ENCODE measurements around the gene EPB41L4B.

The EPB41L4B gene

GRCh38 chr9:109190151-109190550 is 130.7 kb downstream of the EPB41L4B start:
- WGBS (ENCODE audit: insufficient coverage, insufficient read length) = no CpG with 5 or more reads among the region's 1 CpG
- DNase-seq (ENCODE audit: low read depth, low spot score) = no peak
- H3K27me3 ChIP-seq (ENCODE audit: control insufficient read depth, insufficient read depth, low read length) = no peaks in the 10 kb centered on the region
- H3K4me1 ChIP-seq (ENCODE audit: control insufficient read depth, insufficient read depth, low read length) = no peaks in the 10 kb centered on the region
- H3K27ac ChIP-seq (ENCODE audit: low read length) = no peak overlapping the region
- no peak overlapping the region for H3K4me3 ChIP-seq (ENCODE audit: low read length)
- H3K36me3 ChIP-seq (ENCODE audit: control insufficient read depth, insufficient read depth, low read length) = no peaks in the 10 kb centered on the region
- no peaks in the 10 kb centered on the region for H3K9me3 ChIP-seq (ENCODE audit: control insufficient read depth, insufficient read depth, low read length)

DNA sequence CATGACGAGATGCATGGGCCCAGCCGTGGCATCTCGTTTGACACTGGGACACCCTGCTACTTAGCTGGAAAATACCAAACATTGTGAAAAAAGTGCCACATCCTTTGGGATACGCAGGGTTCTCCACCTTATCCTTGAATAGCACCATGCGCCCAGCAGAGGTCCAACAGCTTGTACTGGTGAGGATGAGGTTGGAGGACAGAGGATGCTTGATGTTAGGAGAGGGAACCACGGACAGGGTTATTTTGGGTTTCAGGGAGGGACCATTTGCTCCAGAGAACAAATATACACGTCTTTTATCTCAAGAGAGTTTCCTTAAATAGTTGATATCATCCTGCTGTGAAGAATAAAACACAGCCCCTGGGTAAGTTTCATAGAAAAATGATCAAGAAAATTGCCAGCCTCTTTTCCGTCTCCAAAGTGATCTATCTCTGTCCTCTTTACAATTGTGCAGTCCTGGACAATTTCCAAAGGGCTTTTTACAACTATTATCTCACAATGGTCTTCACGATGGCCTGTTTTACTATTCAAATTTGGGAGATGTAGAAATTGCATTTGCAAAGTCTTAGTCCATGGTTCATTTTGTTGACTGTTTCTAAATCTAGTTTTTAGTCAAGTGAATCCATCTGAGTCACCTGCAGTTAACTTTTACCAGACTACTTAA is 133.9 kb downstream of the EPB41L4B start:
- Histone ChIP-seq H3K36me3 (ENCODE audit: control insufficient read depth, insufficient read depth, low read length) (no peaks in the 10 kb centered on the region), H3K27ac (ENCODE audit: low read length) (no peak overlapping the region), H3K27me3 (ENCODE audit: control insufficient read depth, insufficient read depth, low read length) (no peaks in the 10 kb centered on the region), H3K4me3 (ENCODE audit: low read length) (no peak overlapping the region), H3K4me1 (ENCODE audit: control insufficient read depth, insufficient read depth, low read length) (0 out of 2 replicates have a peak, but pooled peaks cover 2% of the 10 kb centered on the region), H3K9me3 (ENCODE audit: control insufficient read depth, insufficient read depth, low read length) (no peaks in the 10 kb centered on the region)
- no CpG with 5 or more reads among the region's 9 CpGs for WGBS (ENCODE audit: insufficient coverage, insufficient read length)
- DNase-seq (ENCODE audit: low read depth, low spot score) = no peak

GRCh38 chr9:109182940-109183798 is 137.7 kb downstream of the EPB41L4B start:
- H3K4me3 ChIP-seq (ENCODE audit: low read length) = no peak overlapping the region
- DNase-seq (ENCODE audit: low read depth, low spot score) = no peak
- no CpG with 5 or more reads among the region's 13 CpGs for WGBS (ENCODE audit: insufficient coverage, insufficient read length)
- no peaks in the 10 kb centered on the region for H3K36me3 ChIP-seq (ENCODE audit: control insufficient read depth, insufficient read depth, low read length)
- 0 out of 2 replicates have a peak, but pooled peaks cover 2% of the 10 kb centered on the region for H3K4me1 ChIP-seq (ENCODE audit: control insufficient read depth, insufficient read depth, low read length)
- H3K9me3 ChIP-seq (ENCODE audit: control insufficient read depth, insufficient read depth, low read length) = no peaks in the 10 kb centered on the region
- H3K27ac ChIP-seq (ENCODE audit: low read length) = no peak overlapping the region
- H3K27me3 ChIP-seq (ENCODE audit: control insufficient read depth, insufficient read depth, low read length) = no peaks in the 10 kb centered on the region

DNA sequence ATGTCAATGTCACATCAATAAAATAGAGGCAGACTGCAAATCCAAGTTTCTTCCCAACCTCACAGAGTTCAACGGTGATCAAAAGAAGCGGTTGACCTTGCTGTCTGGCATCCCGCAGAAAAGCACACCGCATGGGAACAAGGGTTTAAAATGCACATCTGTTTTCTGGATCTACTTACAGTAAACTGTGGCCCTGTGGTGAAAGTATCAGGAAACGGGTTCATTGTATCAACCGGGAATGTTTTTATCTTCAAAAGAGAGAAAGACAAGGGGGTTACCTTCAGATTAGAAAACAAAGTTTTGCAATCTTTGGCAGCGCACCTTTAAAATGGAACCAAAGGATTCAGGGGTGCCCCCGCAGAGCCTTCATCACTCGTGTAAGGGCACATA is 138.3 kb downstream of the EPB41L4B start:
- Histone ChIP-seq H3K9me3 (ENCODE audit: control insufficient read depth, insufficient read depth, low read length) (no peaks in the 10 kb centered on the region), H3K4me3 (ENCODE audit: low read length) (no peak overlapping the region), H3K27ac (ENCODE audit: low read length) (no peak overlapping the region), H3K4me1 (ENCODE audit: control insufficient read depth, insufficient read depth, low read length) (0 out of 2 replicates have a peak, but pooled peaks cover 2% of the 10 kb centered on the region), H3K27me3 (ENCODE audit: control insufficient read depth, insufficient read depth, low read length) (no peaks in the 10 kb centered on the region), H3K36me3 (ENCODE audit: control insufficient read depth, insufficient read depth, low read length) (no peaks in the 10 kb centered on the region)
- DNase-seq (ENCODE audit: low read depth, low spot score) = no peak
- no CpG with 5 or more reads among the region's 9 CpGs for WGBS (ENCODE audit: insufficient coverage, insufficient read length)

DNA sequence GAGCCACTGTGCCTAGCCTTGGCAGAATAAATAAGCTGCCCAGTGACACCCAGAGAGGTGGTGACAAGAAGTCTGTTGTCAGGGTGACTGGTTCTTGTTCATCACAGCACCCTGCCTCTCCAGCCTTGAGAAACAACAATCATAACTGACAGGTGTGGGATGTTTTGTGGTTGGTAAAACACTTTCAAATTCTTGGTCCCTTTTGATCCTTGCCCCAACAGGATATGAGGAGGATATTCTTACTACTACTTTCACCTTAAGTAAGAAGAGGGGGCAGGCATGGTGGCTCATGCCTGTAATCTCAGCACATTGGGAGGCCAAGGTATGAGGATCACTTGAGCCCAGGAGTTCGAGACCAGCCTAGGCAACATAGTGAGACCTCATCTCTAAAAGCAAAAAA is 139.6 kb downstream of the EPB41L4B start:
- H3K4me3 ChIP-seq (ENCODE audit: low read length) = no peak overlapping the region
- no CpG with 5 or more reads among the region's 1 CpG for WGBS (ENCODE audit: insufficient coverage, insufficient read length)
- no peak overlapping the region for H3K27ac ChIP-seq (ENCODE audit: low read length)
- H3K9me3 ChIP-seq (ENCODE audit: control insufficient read depth, insufficient read depth, low read length) = no peaks in the 10 kb centered on the region
- DNase-seq (ENCODE audit: low read depth, low spot score) = no peak
- H3K4me1 ChIP-seq (ENCODE audit: control insufficient read depth, insufficient read depth, low read length) = 0 out of 2 replicates have a peak, but pooled peaks cover 2% of the 10 kb centered on the region
- H3K27me3 ChIP-seq (ENCODE audit: control insufficient read depth, insufficient read depth, low read length) = no peaks in the 10 kb centered on the region
- no peaks in the 10 kb centered on the region for H3K36me3 ChIP-seq (ENCODE audit: control insufficient read depth, insufficient read depth, low read length)

DNA sequence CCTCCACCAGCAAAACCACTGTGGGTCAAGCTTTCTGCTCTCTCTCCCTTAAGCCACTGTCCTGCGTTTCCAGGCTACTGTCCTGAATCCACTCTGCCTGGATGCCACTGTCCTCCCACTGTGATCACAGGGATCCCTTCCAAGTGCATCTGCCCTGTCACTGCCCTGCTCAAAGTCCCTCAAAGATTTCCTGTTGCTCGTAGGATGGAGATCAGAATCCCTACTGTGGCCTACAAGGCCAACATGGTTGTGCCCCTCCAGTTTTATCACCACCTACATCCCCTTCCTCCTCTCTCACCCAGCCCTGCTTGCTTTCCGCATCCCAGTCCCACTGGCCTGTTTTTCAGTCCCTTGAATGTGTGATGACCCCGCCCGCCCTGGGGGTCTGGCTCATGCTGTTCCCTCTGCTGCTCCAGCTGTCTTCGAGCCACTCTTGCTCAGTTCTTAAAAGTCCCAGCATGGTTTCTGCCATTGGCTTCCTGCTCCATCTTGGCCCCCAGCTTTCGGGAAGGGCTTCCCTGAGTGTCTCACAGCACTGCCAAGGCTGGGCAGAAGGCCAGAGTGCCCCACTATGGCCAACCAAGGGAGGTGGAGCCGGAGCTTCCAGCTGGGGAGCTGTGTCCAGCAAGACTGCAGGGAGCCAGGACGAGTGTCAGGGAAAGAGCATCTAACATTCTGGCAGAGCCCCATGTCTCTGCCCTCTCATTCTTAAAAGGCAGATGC is 140.9 kb downstream of the EPB41L4B start:
- Histone ChIP-seq H3K27ac (ENCODE audit: low read length) (no peak overlapping the region), H3K4me1 (ENCODE audit: control insufficient read depth, insufficient read depth, low read length) (0 out of 2 replicates have a peak, but pooled peaks cover 2% of the 10 kb centered on the region), H3K4me3 (ENCODE audit: low read length) (no peak overlapping the region), H3K36me3 (ENCODE audit: control insufficient read depth, insufficient read depth, low read length) (no peaks in the 10 kb centered on the region), H3K27me3 (ENCODE audit: control insufficient read depth, insufficient read depth, low read length) (no peaks in the 10 kb centered on the region), H3K9me3 (ENCODE audit: control insufficient read depth, insufficient read depth, low read length) (no peaks in the 10 kb centered on the region)
- DNase-seq (ENCODE audit: low read depth, low spot score) = no peak
- WGBS (ENCODE audit: insufficient coverage, insufficient read length) = no CpG with 5 or more reads among the region's 9 CpGs

DNA sequence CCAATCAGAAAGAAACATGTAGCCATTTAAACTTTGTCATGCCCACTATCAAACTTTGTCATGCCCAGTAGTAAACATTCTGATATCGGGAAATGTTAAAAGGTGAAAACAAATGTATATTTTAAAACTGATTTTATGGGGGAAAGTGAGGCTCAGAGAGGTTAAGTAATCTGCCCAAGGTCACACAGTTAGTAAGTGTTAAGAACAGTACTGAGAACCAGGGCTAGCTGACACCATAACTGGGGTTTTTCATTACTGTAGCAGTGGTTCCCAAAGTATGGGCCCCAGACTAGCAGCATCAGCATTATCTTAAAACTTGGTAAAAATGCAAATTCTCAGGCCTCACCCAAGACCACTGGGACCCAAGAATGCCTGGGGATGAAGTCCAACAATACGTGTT is 143.9 kb downstream of the EPB41L4B start:
- H3K4me3 ChIP-seq (ENCODE audit: low read length) = no peak overlapping the region
- no peaks in the 10 kb centered on the region for H3K4me1 ChIP-seq (ENCODE audit: control insufficient read depth, insufficient read depth, low read length)
- H3K9me3 ChIP-seq (ENCODE audit: control insufficient read depth, insufficient read depth, low read length) = no peaks in the 10 kb centered on the region
- no peak for DNase-seq (ENCODE audit: low read depth, low spot score)
- H3K27ac ChIP-seq (ENCODE audit: low read length) = no peak overlapping the region
- no peaks in the 10 kb centered on the region for H3K27me3 ChIP-seq (ENCODE audit: control insufficient read depth, insufficient read depth, low read length)
- no peaks in the 10 kb centered on the region for H3K36me3 ChIP-seq (ENCODE audit: control insufficient read depth, insufficient read depth, low read length)
- 100% methylated on average over 1 of the region's 2 CpGs for WGBS (ENCODE audit: insufficient coverage, insufficient read length)

DNA sequence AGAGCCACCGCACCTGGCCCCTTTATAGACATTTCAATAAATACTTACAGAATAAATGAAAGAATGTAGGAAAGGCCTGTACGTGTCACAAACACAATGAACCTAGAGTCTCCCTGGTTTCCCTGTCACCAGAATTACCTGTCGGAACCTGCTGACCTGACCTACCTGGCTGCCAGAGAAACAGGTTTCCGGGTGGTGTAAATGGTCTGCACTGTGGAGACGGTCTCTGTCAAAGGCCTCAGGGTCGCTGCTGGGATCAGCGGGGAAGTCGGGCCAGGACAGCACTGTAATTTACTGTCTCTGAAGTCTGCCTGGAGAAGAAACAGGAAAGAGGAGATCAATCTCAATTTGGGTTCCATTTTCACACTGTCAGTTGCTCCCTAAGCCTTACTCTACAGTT is 144.5 kb downstream of the EPB41L4B start:
- DNase-seq (ENCODE audit: low read depth, low spot score) = no peak
- Histone ChIP-seq H3K9me3 (ENCODE audit: control insufficient read depth, insufficient read depth, low read length) (no peaks in the 10 kb centered on the region), H3K4me1 (ENCODE audit: control insufficient read depth, insufficient read depth, low read length) (no peaks in the 10 kb centered on the region), H3K27me3 (ENCODE audit: control insufficient read depth, insufficient read depth, low read length) (no peaks in the 10 kb centered on the region), H3K4me3 (ENCODE audit: low read length) (no peak overlapping the region), H3K27ac (ENCODE audit: low read length) (no peak overlapping the region), H3K36me3 (ENCODE audit: control insufficient read depth, insufficient read depth, low read length) (no peaks in the 10 kb centered on the region)
- WGBS (ENCODE audit: insufficient coverage, insufficient read length) = no CpG with 5 or more reads among the region's 8 CpGs

GRCh38 chr9:109172935-109173334 is 147.9 kb downstream of the EPB41L4B start:
- Histone ChIP-seq H3K27ac (ENCODE audit: low read length) (no peak overlapping the region), H3K4me3 (ENCODE audit: low read length) (no peak overlapping the region), H3K36me3 (ENCODE audit: control insufficient read depth, insufficient read depth, low read length) (no peaks in the 10 kb centered on the region), H3K27me3 (ENCODE audit: control insufficient read depth, insufficient read depth, low read length) (no peaks in the 10 kb centered on the region; the same call in 1 of the 2 replicates), H3K9me3 (ENCODE audit: control insufficient read depth, insufficient read depth, low read length) (no peaks in the 10 kb centered on the region), H3K4me1 (ENCODE audit: control insufficient read depth, insufficient read depth, low read length) (no peaks in the 10 kb centered on the region)
- DNase-seq (ENCODE audit: low read depth, low spot score) = no peak
- no CpG with 5 or more reads among the region's 1 CpG for WGBS (ENCODE audit: insufficient coverage, insufficient read length)

GRCh38 chr9:109171926-109172325 is 148.9 kb downstream of the EPB41L4B start:
- Histone ChIP-seq H3K4me1 (ENCODE audit: control insufficient read depth, insufficient read depth, low read length) (no peaks in the 10 kb centered on the region), H3K9me3 (ENCODE audit: control insufficient read depth, insufficient read depth, low read length) (no peaks in the 10 kb centered on the region), H3K27me3 (ENCODE audit: control insufficient read depth, insufficient read depth, low read length) (peaks cover 4% of the 10 kb centered on the region; the same call in 1 of the 2 replicates), H3K36me3 (ENCODE audit: control insufficient read depth, insufficient read depth, low read length) (no peaks in the 10 kb centered on the region; the same call in 1 of the 2 replicates), H3K27ac (ENCODE audit: low read length) (no peak overlapping the region), H3K4me3 (ENCODE audit: low read length) (no peak overlapping the region)
- DNase-seq (ENCODE audit: low read depth, low spot score) = no peak
- no CpG with 5 or more reads among the region's 3 CpGs for whole genome bisulfite sequencing (ENCODE audit: insufficient coverage, insufficient read length)
